ENCODE results near the gene RASAL2. TPM values are rescaled to one million over a fixed set of nuclear protein-coding genes. Genes with fewer than 3 reads are reported as not detected.

RASAL2 gene
- total RNA-seq, 1 experiment from 2014 or later = 36.8 TPM

DNA sequence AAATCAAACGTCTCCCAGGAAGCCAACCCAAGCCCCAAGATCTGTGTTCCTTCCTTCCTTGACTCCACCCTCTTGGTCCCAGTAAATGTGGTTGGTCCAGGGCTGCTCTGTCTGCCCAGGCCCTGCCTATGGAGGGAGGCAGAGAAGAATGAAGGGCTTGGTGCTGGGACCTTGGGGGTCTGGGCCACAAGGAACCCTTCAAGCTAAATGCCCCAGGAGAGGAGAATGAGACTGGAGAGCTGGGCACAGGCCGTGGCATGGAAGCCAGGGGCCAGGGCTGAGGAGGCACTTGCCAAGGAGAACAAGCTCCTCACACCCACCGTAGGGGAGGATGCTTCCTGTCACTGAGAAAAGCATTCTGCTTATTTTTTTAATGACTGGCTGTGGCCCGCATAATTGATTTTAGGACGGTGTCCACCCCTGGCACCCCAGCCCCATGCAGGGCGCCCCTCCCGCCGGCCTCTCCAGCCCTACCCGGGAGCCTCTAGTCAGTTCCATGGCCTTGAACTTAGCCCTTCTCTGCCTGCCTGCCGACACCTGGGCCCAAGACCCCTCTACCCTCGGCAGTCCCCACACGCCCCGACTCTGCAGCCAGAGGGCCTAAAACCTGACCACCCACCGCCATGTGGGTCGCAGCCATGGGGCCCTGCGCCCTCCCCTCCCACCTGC lies 402.0 kb downstream of the RASAL2 start:
- TF ChIP-seq, protein P1, sequence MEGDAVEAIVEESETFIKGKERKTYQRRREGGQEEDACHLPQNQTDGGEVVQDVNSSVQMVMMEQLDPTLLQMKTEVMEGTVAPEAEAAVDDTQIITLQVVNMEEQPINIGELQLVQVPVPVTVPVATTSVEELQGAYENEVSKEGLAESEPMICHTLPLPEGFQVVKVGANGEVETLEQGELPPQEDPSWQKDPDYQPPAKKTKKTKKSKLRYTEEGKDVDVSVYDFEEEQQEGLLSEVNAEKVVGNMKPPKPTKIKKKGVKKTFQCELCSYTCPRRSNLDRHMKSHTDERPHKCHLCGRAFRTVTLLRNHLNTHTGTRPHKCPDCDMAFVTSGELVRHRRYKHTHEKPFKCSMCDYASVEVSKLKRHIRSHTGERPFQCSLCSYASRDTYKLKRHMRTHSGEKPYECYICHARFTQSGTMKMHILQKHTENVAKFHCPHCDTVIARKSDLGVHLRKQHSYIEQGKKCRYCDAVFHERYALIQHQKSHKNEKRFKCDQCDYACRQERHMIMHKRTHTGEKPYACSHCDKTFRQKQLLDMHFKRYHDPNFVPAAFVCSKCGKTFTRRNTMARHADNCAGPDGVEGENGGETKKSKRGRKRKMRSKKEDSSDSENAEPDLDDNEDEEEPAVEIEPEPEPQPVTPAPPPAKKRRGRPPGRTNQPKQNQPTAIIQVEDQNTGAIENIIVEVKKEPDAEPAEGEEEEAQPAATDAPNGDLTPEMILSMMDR (IDR thresholded peaks at IDR 0.05; ENCODE audit: insufficient read depth in 1 of 2, low read depth in 1 of 2, low read length in 1 of 2, severe bottlenecking in 1 of 2, unreplicated experiment in 1 of 2) = no peak
- H3K27ac Mint-ChIP-seq (ENCODE audit: unreplicated experiment) = no peak overlapping the region
- Histone ChIP-seq H3K4me1 (no peaks in the 10 kb centered on the region), H3K9me3 (no peaks in the 10 kb centered on the region), H3K4me3 (ENCODE audit: low read depth, low read length) (no peak overlapping the region), H3K27me3 (replicated peaks; ENCODE audit: control insufficient read depth, insufficient read depth, low read length) (no peaks in the 10 kb centered on the region), H3K36me3 (ENCODE audit: control insufficient read depth, insufficient read depth, low read length) (no peaks in the 10 kb centered on the region)
- intact Hi-C loops (cut with micrococcal nuclease; ENCODE audit: unreplicated experiment) = no loop called here
- H3K9me3 Mint-ChIP-seq (ENCODE audit: unreplicated experiment) = no peaks in the 10 kb centered on the region
- no peaks in the 10 kb centered on the region for H3K36me3 Mint-ChIP-seq (ENCODE audit: insufficient read depth, unreplicated experiment)
- no TSS peak for BruUV-seq (replicated peaks)
- ChIA-PET POLR2A (no interaction called here), CTCF (no interaction called here)
- no peak overlapping the region for H3K4me3 Mint-ChIP-seq (ENCODE audit: unreplicated experiment)
- H3K27me3 Mint-ChIP-seq (ENCODE audit: insufficient read depth, unreplicated experiment) = no peaks in the 10 kb centered on the region
- no peaks in the 10 kb centered on the region for H3K4me1 Mint-ChIP-seq (ENCODE audit: low read depth, unreplicated experiment)
- DNase-seq = no peak

GRCh38 chr1:178496410-178497135 lies 402.7 kb downstream of the RASAL2 start, which contains the start of gene CLEC20A:
Gene CLEC20A, minus strand, starts transcription at chr1:178496964. Its CDS starts 25 bp downstream, at chr1:178496939.
- Histone ChIP-seq H3K4me1 (no peaks in the 10 kb centered on the region), H3K9me3 (no peaks in the 10 kb centered on the region), H3K4me3 (ENCODE audit: low read depth, low read length) (no peak within 1 kb of the TSS), H3K36me3 (ENCODE audit: control insufficient read depth, insufficient read depth, low read length) (no peaks in the 10 kb centered on the region), H3K27me3 (replicated peaks; ENCODE audit: control insufficient read depth, insufficient read depth, low read length) (no peaks in the 10 kb centered on the region)
- no peak within 1 kb of the TSS for H3K27ac Mint-ChIP-seq (ENCODE audit: unreplicated experiment)
- TF ChIP-seq, protein P1 (IDR thresholded peaks at IDR 0.05; ENCODE audit: insufficient read depth in 1 of 2, low read depth in 1 of 2, low read length in 1 of 2, severe bottlenecking in 1 of 2, unreplicated experiment in 1 of 2) = no peak
- intact Hi-C loops (cut with micrococcal nuclease; ENCODE audit: unreplicated experiment) = no loop called here
- H3K36me3 Mint-ChIP-seq (ENCODE audit: insufficient read depth, unreplicated experiment) = no peaks in the 10 kb centered on the region
- no TSS peak for BruUV-seq (replicated peaks)
- POLR2A ChIA-PET = no interaction called here
- CTCF ChIA-PET = no interaction called here
- DNase-seq = no peak
- no peaks in the 10 kb centered on the region for H3K9me3 Mint-ChIP-seq (ENCODE audit: unreplicated experiment)
- no peaks in the 10 kb centered on the region for H3K27me3 Mint-ChIP-seq (ENCODE audit: insufficient read depth, unreplicated experiment)
- no peaks in the 10 kb centered on the region for H3K4me1 Mint-ChIP-seq (ENCODE audit: low read depth, unreplicated experiment)
- no peak within 1 kb of the TSS for H3K4me3 Mint-ChIP-seq (ENCODE audit: unreplicated experiment)

DNA sequence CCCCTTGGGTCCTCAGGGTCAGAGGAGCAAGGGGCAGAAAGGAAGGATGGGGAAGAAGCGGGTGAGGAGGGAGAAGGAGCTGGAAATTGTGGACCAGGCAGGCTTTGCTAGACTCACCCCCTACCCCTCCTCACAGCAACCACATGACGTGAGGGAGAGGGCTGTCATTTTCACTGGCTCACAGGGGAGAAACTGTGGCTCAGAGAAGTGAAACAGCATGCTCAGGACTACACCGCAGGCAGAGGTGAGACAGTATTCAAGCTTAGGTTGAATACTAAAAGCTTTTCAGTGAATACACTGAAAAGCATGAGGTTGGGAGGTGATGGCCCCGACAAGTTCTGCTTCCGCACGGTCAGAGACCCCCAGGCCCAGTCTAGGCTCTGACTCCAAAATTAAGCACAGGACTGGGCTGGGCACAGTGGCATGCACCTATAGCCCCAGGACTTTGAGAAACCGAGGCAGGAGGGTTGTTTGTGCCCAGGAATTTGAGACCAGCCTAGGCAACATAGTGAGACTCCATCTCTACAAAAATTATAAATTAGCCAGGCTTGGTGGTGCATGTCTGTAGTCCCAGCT lies 404.1 kb downstream of the RASAL2 start:
- no peaks in the 10 kb centered on the region for H3K9me3 Mint-ChIP-seq (ENCODE audit: unreplicated experiment)
- ChIA-PET POLR2A (no interaction called here), CTCF (no interaction called here)
- no peak for DNase-seq
- H3K27me3 Mint-ChIP-seq (ENCODE audit: insufficient read depth, unreplicated experiment) = no peaks in the 10 kb centered on the region
- Histone ChIP-seq H3K4me1 (no peaks in the 10 kb centered on the region), H3K4me3 (ENCODE audit: low read depth, low read length) (no peak overlapping the region), H3K27me3 (replicated peaks; ENCODE audit: control insufficient read depth, insufficient read depth, low read length) (no peaks in the 10 kb centered on the region), H3K9me3 (no peaks in the 10 kb centered on the region), H3K36me3 (ENCODE audit: control insufficient read depth, insufficient read depth, low read length) (no peaks in the 10 kb centered on the region)
- intact Hi-C loops (cut with micrococcal nuclease; ENCODE audit: unreplicated experiment) = no loop called here
- H3K4me3 Mint-ChIP-seq (ENCODE audit: unreplicated experiment) = no peak overlapping the region
- no peak overlapping the region for H3K27ac Mint-ChIP-seq (ENCODE audit: unreplicated experiment)
- H3K4me1 Mint-ChIP-seq (ENCODE audit: low read depth, unreplicated experiment) = no peaks in the 10 kb centered on the region
- H3K36me3 Mint-ChIP-seq (ENCODE audit: insufficient read depth, unreplicated experiment) = no peaks in the 10 kb centered on the region
- TF ChIP-seq, protein P1 (IDR thresholded peaks at IDR 0.05; ENCODE audit: insufficient read depth in 1 of 2, low read depth in 1 of 2, low read length in 1 of 2, severe bottlenecking in 1 of 2, unreplicated experiment in 1 of 2) = no peak
- no TSS peak for BruUV-seq (replicated peaks)
